Panc1 (cell line): ENCODE measurements around the gene TP53I11.

Experiments used
- CTCF ChIP-seq: fragments of 450-650 bp; IDR thresholded peaks from 2 replicates; pipeline ENCODE4 v1.5.1; 2017; ENCODE audit warnings: mild to moderate bottlenecking
- REST ChIP-seq, 2 experiments: IDR thresholded peaks; 2 replicates each; pipeline ENCODE4 v1.6.1; 2011 to 2012; ENCODE audit warnings: low read depth in 2 of 2, control low read depth in 1 of 2, low read length in 1 of 2, mild to moderate bottlenecking in 1 of 2, moderate library complexity in 1 of 2; ENCODE audit not compliant: insufficient read depth in 1 of 2
- SIN3A ChIP-seq: IDR thresholded peaks from 2 replicates; pipeline ENCODE4 v1.6.1; 2012; ENCODE audit warnings: low read depth, mild to moderate bottlenecking, low read length, moderate library complexity, borderline replicate concordance; ENCODE audit not compliant: insufficient read depth

- TF ChIP-seq CTCF (no peak), REST (IDR thresholded peaks at IDR 0.05; ENCODE audit: insufficient read depth in 1 of 2, low read depth in 2 of 2, low read length in 1 of 2) (no peak), SIN3A (no peak)
Observed at GRCh38 chr11:44978961-44979331, 28.3 kb upstream of the TP53I11 start.
